RWPE1 (cell line): Measurements from ENCODE around the gene MRPS12.
"Not testable (repeated sequence)": the region's sequence is repeated elsewhere in the genome, so short reads cannot be mapped to it uniquely, and the experiment has no call there.

Source experiments
- CTCF ChIA-PET: fragments of 350-600 bp; sonication (Branson Sonifier 250); formaldehyde crosslinking; extraction: SDS; loops from one replicate; lab custom pipeline; 2021; lab: Yijun Ruan, JAX
- POLR2A ChIA-PET: fragments of 400-600 bp; formaldehyde crosslinking; extraction: SDS; loops from one replicate; lab custom pipeline; 2020; ENCODE audit warnings: antibody characterized with exemption; ENCODE audit not compliant: low non-redundant PET; lab: Yijun Ruan, JAX
- DNase-seq: peaks from one replicate; pipeline ENCODE4 v3.0.0; 2012; ENCODE audit warnings: low spot score
- H3K27ac ChIP-seq: fragments of 450-650 bp; 2 replicates; pipeline ENCODE4 v1.5.1; 2017
- CTCF ChIP-seq: fragments of 450-650 bp; conservative IDR thresholded peaks from 2 replicates; pipeline ENCODE4 v1.5.1; 2017; ENCODE audit warnings: low read depth, mild to moderate bottlenecking

MRPS12 gene

GRCh38 chr19:38959618-38960017 lies 28.9 kb downstream of the MRPS12 start:
- ChIA-PET CTCF (interaction anchor here (0.7 kb wide), 1 partner anchor 17 kb away, joined by 3 read pairs; no protein-coding TSS in a partner anchor), POLR2A (no interaction called here)
- no peak for TF ChIP-seq CTCF
- H3K27ac ChIP-seq, result no peak overlapping the region
- no peak for DNase-seq

GRCh38 chr19:38964738-38965137 lies 34.0 kb downstream of the MRPS12 start:
- no peak for TF ChIP-seq CTCF
- DNase-seq, result no peak
- ChIA-PET CTCF (interaction anchor here (0.6 kb wide), 2 partner anchors 96 to 368 kb away, joined by 3 to 5 read pairs; no protein-coding TSS in a partner anchor), POLR2A (no interaction called here)
- no peak overlapping the region for H3K27ac ChIP-seq

- POLR2A ChIA-PET, H3K27ac ChIP-seq, DNase-seq, CTCF ChIA-PET: not testable (repeated sequence)
Observed at GRCh38 chr19:38966149-38966548, 35.4 kb downstream of the MRPS12 start.

- DNase-seq, result no peak
- CTCF ChIA-PET, result interaction anchor here (0.6 kb wide), 1 partner anchor 320 kb away, joined by 3 read pairs; no protein-coding TSS in a partner anchor
- no peak overlapping the region for H3K27ac ChIP-seq
- TF ChIP-seq CTCF, result no peak
- POLR2A ChIA-PET, result no interaction called here
Observed at GRCh38 chr19:38970664-38971532, 40.2 kb downstream of the MRPS12 start.

GRCh38 chr19:38971672-38972071 lies 40.9 kb downstream of the MRPS12 start:
- ChIA-PET CTCF (interaction anchor here (0.6 kb wide), 1 partner anchor 486 kb away, joined by 3 read pairs; no protein-coding TSS in a partner anchor), POLR2A (no interaction called here)
- no peak overlapping the region for H3K27ac ChIP-seq
- no peak for TF ChIP-seq CTCF
- no peak for DNase-seq

- ChIA-PET POLR2A (no interaction called here), CTCF (interaction anchor here (0.7 to 1.6 kb wide), 4 partner anchors 13 to 148 kb away, joined by 3 to 5 read pairs (median 4); no protein-coding TSS in a partner anchor)
- no peak for DNase-seq
- no peak for TF ChIP-seq CTCF
- H3K27ac ChIP-seq, result peak overlapping the region; percentile 88
Observed at GRCh38 chr19:38974624-38975213, 44.0 kb downstream of the MRPS12 start.
